Measurements from ENCODE around the gene IRAK3. TPM values are rescaled to one million over a fixed set of nuclear protein-coding genes. Genes with fewer than 3 reads are reported as not detected.

The IRAK3 gene
- total RNA-seq, 1 experiment from 2014 or later, result 2.4 TPM

DNA sequence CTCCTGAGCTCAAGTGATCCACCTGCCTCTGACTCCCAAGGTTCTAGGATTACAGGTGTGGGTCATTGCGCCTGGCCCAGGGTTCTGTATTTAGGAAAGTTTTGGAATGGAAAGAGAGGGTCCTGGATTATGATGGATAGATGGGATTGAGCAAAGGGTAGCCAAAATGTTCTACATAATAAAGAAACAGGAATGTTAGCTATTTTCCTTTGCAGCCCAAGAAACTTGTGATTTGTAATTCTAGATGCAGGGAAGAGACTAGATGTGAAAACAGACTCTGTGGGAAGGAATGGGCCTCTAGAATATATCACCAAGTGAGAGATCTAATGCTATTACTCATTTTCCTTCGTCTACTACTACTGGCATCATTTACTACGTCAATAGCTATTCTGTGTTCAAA is 83.6 kb downstream of the IRAK3 start:
- no peaks in the 10 kb centered on the region for H3K4me1 ChIP-seq (ENCODE audit: control insufficient read depth, insufficient read depth, low read length)
- H3K27me3 ChIP-seq (ENCODE audit: control insufficient read depth, insufficient read depth, low read length), result peaks cover 8% of the 10 kb centered on the region
- ChIA-PET POLR2A (interaction anchor here (1.0 kb wide), 1 partner anchor 30 kb away, joined by 6 read pairs; no protein-coding TSS in a partner anchor), CTCF (no interaction called here)
- no TSS peak for BruUV-seq (replicated peaks)
- no peaks in the 10 kb centered on the region for H3K9me3 ChIP-seq (ENCODE audit: control insufficient read depth, insufficient read depth, low read depth, low read length)
- ATAC-seq (no peak), DNase-seq (ENCODE audit: low read depth, low spot score) (no peak)
- no peaks in the 10 kb centered on the region for H3K36me3 ChIP-seq (ENCODE audit: control insufficient read depth, insufficient read depth, low read length)
- H3K27ac ChIP-seq (ENCODE audit: low read length), result no peak overlapping the region
- intact Hi-C loops (cut with micrococcal nuclease; ENCODE audit: unreplicated experiment), result loop anchor here (5.0 kb wide), 1 partner anchor 420 kb away; no protein-coding TSS in a partner anchor
- no peak overlapping the region for H3K4me3 ChIP-seq (ENCODE audit: low read depth in 2 of 2, low read length in 2 of 2)
- no peak for TF ChIP-seq TCF7L2 (IDR thresholded peaks at IDR 0.05; ENCODE audit: low read depth, low read length)
- TF ChIP-seq, protein P1, sequence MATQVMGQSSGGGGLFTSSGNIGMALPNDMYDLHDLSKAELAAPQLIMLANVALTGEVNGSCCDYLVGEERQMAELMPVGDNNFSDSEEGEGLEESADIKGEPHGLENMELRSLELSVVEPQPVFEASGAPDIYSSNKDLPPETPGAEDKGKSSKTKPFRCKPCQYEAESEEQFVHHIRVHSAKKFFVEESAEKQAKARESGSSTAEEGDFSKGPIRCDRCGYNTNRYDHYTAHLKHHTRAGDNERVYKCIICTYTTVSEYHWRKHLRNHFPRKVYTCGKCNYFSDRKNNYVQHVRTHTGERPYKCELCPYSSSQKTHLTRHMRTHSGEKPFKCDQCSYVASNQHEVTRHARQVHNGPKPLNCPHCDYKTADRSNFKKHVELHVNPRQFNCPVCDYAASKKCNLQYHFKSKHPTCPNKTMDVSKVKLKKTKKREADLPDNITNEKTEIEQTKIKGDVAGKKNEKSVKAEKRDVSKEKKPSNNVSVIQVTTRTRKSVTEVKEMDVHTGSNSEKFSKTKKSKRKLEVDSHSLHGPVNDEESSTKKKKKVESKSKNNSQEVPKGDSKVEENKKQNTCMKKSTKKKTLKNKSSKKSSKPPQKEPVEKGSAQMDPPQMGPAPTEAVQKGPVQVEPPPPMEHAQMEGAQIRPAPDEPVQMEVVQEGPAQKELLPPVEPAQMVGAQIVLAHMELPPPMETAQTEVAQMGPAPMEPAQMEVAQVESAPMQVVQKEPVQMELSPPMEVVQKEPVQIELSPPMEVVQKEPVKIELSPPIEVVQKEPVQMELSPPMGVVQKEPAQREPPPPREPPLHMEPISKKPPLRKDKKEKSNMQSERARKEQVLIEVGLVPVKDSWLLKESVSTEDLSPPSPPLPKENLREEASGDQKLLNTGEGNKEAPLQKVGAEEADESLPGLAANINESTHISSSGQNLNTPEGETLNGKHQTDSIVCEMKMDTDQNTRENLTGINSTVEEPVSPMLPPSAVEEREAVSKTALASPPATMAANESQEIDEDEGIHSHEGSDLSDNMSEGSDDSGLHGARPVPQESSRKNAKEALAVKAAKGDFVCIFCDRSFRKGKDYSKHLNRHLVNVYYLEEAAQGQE (IDR thresholded peaks at IDR 0.05; ENCODE audit: insufficient read depth in 1 of 2, low read depth in 2 of 2, low read length in 1 of 2), result no peak
- no peak for TF ChIP-seq POLR2AphosphoS5 (IDR thresholded peaks at IDR 0.05; ENCODE audit: low read depth, low read length)
- no peak for TF ChIP-seq SIN3A (IDR thresholded peaks at IDR 0.05; ENCODE audit: borderline replicate concordance, insufficient read depth, low read depth, low read length)
- no peak for TF ChIP-seq CTCF (IDR thresholded peaks at IDR 0.05)
- in situ Hi-C loops (cut with HindIII; ENCODE audit: low pct_unique_long_range_greater_than_20kb, low sequenced_read_pairs), result no loop called here

DNA sequence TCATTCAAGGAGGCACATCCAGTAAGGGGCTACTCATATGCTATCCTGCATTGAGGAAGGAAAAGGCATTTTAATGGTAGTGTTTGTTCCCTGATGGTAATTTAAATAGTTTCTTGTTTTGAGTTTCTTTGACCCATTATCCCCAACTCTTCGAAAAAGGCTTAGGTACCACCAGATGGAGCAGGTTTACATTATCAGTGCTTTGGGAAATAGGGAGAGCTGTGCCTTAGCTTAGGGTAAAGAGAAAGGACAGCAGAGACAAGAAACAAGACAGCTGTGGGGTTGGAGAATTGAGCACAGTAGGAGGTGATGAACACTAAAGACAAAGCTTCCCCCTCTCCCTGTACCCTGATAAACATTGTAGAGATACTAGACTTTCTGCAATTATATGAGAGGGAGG is 84.1 kb downstream of the IRAK3 start:
- DNase-seq (ENCODE audit: low read depth, low spot score) (no peak), ATAC-seq (no peak)
- in situ Hi-C loops (cut with HindIII; ENCODE audit: low pct_unique_long_range_greater_than_20kb, low sequenced_read_pairs) (no loop called here), intact Hi-C loops (cut with micrococcal nuclease; ENCODE audit: unreplicated experiment) (loop anchor here (5.0 kb wide), 1 partner anchor 419 kb away; no protein-coding TSS in a partner anchor)
- CTCF ChIA-PET, result no interaction called here
- peaks cover 7% of the 10 kb centered on the region for H3K27me3 ChIP-seq (ENCODE audit: control insufficient read depth, insufficient read depth, low read length)
- H3K4me3 ChIP-seq (ENCODE audit: low read depth in 2 of 2, low read length in 2 of 2), result no peak overlapping the region
- no peak for TF ChIP-seq SIN3A (IDR thresholded peaks at IDR 0.05; ENCODE audit: borderline replicate concordance, insufficient read depth, low read depth, low read length)
- POLR2A ChIA-PET, result interaction anchor here (1.0 kb wide), 1 partner anchor 30 kb away, joined by 6 read pairs; no protein-coding TSS in a partner anchor
- no peaks in the 10 kb centered on the region for H3K4me1 ChIP-seq (ENCODE audit: control insufficient read depth, insufficient read depth, low read length)
- H3K36me3 ChIP-seq (ENCODE audit: control insufficient read depth, insufficient read depth, low read length), result no peaks in the 10 kb centered on the region
- BruUV-seq (replicated peaks), result no TSS peak
- H3K27ac ChIP-seq (ENCODE audit: low read length), result no peak overlapping the region
- no peaks in the 10 kb centered on the region for H3K9me3 ChIP-seq (ENCODE audit: control insufficient read depth, insufficient read depth, low read depth, low read length)

GRCh38 chr12:66275040-66275439 is 86.0 kb downstream of the IRAK3 start:
- Histone ChIP-seq H3K4me3 (ENCODE audit: low read depth in 2 of 2, low read length in 2 of 2) (no peak overlapping the region), H3K36me3 (ENCODE audit: control insufficient read depth, insufficient read depth, low read length) (no peaks in the 10 kb centered on the region), H3K27me3 (ENCODE audit: control insufficient read depth, insufficient read depth, low read length) (peaks cover 8% of the 10 kb centered on the region), H3K27ac (ENCODE audit: low read length) (no peak overlapping the region), H3K9me3 (ENCODE audit: control insufficient read depth, insufficient read depth, low read depth, low read length) (no peaks in the 10 kb centered on the region), H3K4me1 (ENCODE audit: control insufficient read depth, insufficient read depth, low read length) (no peaks in the 10 kb centered on the region)
- intact Hi-C loops (cut with micrococcal nuclease; ENCODE audit: unreplicated experiment), result loop anchor here (2.0 kb wide), 1 partner anchor 134 kb away; no protein-coding TSS in a partner anchor
- in situ Hi-C loops (cut with HindIII; ENCODE audit: low pct_unique_long_range_greater_than_20kb, low sequenced_read_pairs), result no loop called here
- ChIA-PET POLR2A (no interaction called here), CTCF (no interaction called here)
- BruUV-seq (replicated peaks), result no TSS peak
- no peak for DNase-seq (ENCODE audit: low read depth, low spot score)
- TF ChIP-seq TCF7L2 (IDR thresholded peaks at IDR 0.05; ENCODE audit: low read depth, low read length) (no peak), SIN3A (IDR thresholded peaks at IDR 0.05; ENCODE audit: borderline replicate concordance, insufficient read depth, low read depth, low read length) (no peak)
- ATAC-seq, result no peak
